GM18868 (cell line): Measurements from ENCODE around the gene AMMECR1L.
A peak's percentile ranks its signal among the peaks of the same experiment; 100 is the strongest.
"Not testable (repeated sequence)": the region's sequence is repeated elsewhere in the genome, so short reads cannot be mapped to it uniquely, and the experiment has no call there.

Experiments
- ATAC-seq: cut with Tn5 transposase; IDR thresholded peaks from one replicate; pipeline ENCODE4 v1.9.1; 2021; ENCODE audit warnings: mild to moderate bottlenecking, moderate library complexity; ENCODE audit not compliant: unreplicated experiment

Gene AMMECR1L

GRCh38 chr2:127885780-127886592 is at the start of gene AMMECR1L:
AMMECR1L (minus strand) TSS chr2:127885956; CDS start chr2:127874234, 11,722 bp downstream.
- peak; percentile 92 for ATAC-seq

GRCh38 chr2:127935337-127935736 is 49.6 kb upstream of the AMMECR1L start:
- ATAC-seq, result no peak

DNA sequence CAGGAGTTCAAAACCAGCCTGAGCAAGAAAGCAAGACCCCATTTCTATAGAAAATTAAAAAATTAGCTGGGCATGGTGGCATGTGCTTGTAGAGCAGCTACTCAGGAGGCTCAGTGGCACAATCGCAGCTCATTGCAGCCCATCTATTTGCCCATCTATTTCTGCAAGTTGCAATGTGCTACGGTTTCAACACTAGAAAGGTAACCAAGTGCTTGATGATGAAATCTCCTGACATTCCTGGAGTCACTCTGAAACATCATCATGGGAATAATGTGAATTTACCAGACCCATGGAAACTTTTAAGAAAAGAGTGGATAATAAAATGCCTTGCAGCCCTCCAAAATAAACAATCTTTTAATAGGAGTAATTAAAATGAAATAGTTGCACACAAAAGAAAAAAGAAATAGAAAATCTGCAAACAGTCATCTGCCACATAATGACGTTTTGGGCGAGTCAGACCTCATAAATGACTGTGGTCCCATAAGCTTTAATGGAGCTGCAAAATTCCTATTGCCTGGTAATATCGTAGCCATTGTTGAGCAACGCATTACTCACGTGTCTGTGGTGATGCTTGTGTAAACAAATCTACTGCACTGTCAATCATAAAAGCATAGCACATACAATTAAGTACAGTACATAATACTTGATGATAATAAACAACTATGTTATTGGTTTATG is 46.6 kb upstream of the AMMECR1L start:
- ATAC-seq, result no peak

DNA sequence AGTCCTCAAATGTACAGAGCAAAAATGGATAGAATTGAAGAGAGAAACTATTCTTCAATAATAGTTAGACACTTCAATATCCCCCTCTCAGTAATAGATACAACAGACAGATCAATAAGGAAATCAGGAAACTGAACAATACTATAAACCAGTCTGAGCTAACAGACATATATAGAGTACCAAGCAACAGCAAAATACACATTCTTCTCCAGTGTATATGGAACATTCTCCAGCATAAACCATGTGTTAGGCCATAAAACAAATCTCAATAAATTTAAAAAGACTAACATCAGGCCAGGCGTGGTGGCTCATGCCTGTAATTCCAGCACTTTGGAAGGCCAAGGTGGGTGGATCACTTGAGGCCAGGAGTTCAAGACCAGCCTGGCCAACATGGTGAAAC is 43.7 kb upstream of the AMMECR1L start:
- ATAC-seq, result no peak

DNA sequence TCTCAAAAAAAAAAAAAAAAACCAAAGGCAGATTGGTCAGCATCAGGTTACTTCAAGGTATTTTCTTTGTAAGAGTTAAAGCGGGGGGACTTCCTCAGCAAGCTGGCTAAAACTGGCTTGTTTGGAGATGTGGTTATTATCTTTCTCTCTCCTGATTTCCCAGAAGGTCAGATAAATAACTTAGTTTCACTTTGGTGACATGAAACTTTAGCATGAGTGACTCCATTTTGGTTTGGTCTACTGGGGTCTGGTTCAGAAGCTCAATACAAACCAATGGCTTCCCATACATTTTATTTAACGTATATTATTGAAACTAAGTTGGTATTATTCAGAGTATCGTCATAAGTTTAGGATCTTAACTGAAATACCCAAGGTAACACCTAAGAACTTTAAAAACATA is 41.6 kb upstream of the AMMECR1L start:
- no peak for ATAC-seq

GRCh38 chr2:127917916-127918315 is 32.2 kb upstream of the AMMECR1L start:
- no peak for ATAC-seq

- no peak for ATAC-seq
Observed at GRCh38 chr2:127913808-127914457, 28.2 kb upstream of the AMMECR1L start.

DNA sequence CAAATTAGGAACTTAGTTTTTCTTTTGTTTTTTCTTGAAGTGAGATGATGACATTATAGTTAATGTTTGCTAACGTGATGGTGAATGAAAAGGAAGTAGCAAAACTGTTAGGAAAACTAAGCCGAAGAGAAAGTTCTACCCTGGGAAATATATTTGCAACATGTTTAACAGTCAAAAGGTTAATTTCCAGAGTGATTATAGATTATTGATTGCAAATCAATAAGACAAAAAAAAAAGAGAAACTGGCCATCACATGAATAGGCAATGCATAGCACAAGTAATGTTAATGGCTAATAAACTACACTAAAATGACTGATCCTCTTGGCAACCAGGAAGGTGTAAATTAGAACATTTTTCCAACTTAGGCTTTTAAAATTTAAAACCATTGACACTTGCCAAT is 26.0 kb upstream of the AMMECR1L start:
- no peak for ATAC-seq

DNA sequence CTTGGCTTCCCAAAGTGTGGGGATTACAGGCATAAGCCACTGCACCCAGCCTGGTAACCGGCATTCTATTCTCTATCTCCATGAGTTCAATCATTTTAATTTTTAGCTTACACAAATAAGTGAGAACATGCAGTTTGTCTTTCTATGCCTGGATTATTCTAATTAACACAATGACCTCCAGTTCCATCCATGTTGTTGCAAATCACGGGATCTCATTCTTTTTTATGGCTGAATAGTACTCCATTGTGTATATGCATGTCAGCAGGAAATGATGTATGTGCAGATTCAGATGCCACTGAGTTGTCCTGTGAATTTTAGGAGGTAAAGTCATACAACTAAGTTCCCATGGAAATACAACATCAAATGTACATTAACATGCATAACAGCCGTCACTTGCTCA is 24.7 kb upstream of the AMMECR1L start:
- ATAC-seq, result no peak

GRCh38 chr2:127909019-127909418 is 23.3 kb upstream of the AMMECR1L start:
- no peak for ATAC-seq

DNA sequence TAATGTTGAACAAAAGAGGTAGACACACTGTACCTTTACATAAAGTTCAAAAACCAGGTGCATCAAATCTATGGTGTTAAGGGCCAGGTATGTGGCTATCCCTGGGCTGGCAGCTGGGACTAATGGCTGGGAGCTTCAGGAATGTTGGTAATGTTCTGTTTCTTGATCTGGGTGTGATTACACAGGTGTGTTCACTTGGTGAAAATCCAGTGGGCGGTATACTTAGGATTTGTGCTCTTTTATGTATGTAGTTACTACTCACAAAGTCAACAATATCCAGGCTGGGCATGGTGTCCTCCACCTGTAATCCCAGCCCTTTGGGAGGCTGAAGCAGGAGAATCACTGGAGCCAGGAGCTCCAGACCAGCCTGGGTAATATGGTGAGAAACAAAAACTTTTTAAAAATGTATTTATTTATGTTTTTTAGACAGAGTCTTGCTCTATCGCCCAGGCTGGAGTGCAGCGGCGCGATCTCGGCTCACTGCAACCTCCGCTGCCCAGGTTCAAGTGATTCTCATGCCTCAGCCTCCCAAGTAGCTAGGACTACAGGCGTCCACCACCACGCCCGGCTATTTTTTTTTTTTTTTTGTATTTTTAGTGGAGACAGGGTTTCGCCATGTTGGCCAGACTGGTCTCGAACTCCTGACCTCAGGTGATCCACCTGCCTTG is 22.1 kb upstream of the AMMECR1L start:
- ATAC-seq, result not testable (repeated sequence)

DNA sequence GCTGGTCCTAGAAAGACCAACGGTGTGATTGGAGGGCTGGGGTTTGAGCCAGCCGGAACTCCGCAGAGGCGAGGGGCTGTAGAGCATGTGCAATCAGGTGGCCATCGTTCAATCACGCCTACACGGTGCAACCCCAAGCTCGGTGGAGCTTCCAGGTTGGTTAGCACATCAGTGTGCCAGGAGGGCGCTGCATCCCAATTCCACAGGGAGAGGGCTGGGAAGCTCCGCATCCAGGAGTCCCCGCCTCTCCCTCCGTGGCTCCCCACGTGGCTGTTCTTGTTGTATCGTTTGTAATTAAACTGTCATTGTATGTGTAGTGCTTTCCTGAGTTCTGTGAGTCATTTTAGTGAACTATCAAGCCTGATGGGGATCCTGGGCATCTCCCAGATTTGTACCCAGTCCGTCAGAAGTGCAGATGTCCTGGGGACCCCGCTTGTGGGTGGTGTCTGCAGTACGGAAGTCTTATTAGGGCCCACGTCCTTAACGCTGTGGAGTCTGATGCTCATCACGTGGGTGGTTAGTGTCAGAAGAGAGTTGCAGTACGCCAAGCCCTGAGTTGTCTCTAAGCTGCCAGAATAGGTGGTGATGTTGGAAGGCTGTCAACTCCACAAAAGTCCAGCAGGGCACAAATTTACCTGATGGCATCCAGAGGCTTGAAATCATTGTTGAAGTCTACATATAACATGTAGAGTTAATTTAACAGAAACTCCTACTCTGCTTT is 20.6 kb upstream of the AMMECR1L start:
- no peak for ATAC-seq

DNA sequence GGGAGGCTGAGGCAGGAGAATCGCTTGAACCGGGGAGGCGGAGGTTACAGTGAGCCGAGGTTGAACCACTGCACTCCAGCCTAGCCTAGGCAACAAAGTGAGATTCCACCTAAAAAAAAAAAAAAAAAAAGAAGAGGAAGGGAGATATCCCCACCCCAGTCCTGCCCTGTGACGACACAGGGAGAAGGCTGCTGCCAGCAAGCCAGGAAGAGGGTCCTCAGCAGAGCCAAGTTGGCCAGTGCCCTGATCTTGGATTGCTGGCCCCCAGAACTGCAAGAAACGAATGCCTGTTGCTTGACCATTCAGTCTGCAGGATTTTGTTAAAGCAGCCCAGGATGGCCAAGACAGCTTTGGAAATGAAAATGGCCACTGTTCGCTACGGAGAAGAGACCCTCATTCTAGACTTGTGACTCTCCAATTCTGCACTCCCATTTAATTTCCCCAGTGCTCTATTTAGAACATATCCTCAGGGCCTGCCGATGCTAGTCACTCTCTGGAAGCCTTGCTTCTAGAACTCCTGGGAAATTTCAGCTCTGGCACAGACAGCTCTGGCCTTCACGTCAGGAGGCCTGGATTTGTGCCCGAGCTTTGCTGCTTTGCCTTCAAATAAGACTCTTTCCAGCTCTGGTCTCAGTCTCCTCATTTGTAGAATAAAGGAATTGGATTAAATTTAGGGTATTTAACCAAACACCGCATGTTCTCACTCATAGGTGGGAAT is 15.7 kb upstream of the AMMECR1L start:
- no peak for ATAC-seq

- ATAC-seq, result no peak
Observed at GRCh38 chr2:127897531-127898211, 11.9 kb upstream of the AMMECR1L start.

GRCh38 chr2:127893494-127893893 is 7.7 kb upstream of the AMMECR1L start:
- ATAC-seq, result peak; percentile 39

- ATAC-seq, result peak; percentile 75
Observed at GRCh38 chr2:127893033-127893432, 7.3 kb upstream of the AMMECR1L start.

DNA sequence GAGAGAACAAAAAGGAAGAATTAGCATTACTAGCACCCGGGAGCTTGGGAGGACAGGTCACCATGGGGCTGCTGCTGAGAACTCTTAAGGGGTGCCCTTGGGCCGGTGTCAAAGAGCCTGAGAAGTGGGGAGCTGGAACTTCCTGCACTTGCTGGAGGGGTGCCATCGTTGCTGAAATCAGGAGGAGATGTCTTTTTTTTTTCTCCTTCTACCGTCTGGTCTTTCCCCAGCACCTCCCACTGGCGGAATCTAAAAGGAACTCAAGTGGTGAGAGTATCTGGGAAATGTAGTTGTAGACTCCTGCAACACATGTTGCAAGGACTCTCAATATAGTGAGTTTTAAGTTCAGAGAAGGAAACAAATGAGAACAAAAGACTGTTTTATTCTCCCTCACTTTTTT is 6.1 kb upstream of the AMMECR1L start:
- ATAC-seq, result no peak

GRCh38 chr2:127890756-127891155 is 5.0 kb upstream of the AMMECR1L start:
- ATAC-seq, result not testable (repeated sequence)

GRCh38 chr2:127888772-127889171 is 3.0 kb upstream of the AMMECR1L start:
- ATAC-seq, result no peak
